Karpas-422 (cell line): ENCODE measurements around the gene LBHD2. TPM values are rescaled to one million over a fixed set of nuclear protein-coding genes. Genes with fewer than 3 reads are reported as not detected.
"Not testable (repeated sequence)": the region's sequence is repeated elsewhere in the genome, so short reads cannot be mapped to it uniquely, and the experiment has no call there.

Experiments used
- DNase-seq: peaks from one replicate; pipeline ENCODE4 v3.0.0-alpha.2; 2015
- H2AFZ ChIP-seq: fragments of 200-600 bp; sonication (generic); 2 replicates; pipeline ENCODE4 v1.6.1; 2014; ENCODE audit warnings: antibody characterized with exemption, low read length, mixed read lengths
- H3K27ac ChIP-seq: fragments of 200-600 bp; sonication (generic); 2 replicates; pipeline ENCODE4 v1.5.1; 2014; ENCODE audit warnings: mild to moderate bottlenecking, low read length, moderate library complexity
- H3K27me3 ChIP-seq: fragments of 200-600 bp; sonication (generic); 2 replicates; pipeline ENCODE4 v1.6.1; 2014; ENCODE audit warnings: low read length, mixed read lengths
- H3K36me3 ChIP-seq: fragments of 200-600 bp; sonication (generic); 2 replicates; pipeline ENCODE4 v1.6.1; 2014; ENCODE audit warnings: low read length, mixed read lengths; ENCODE audit not compliant: insufficient read depth
- H3K4me1 ChIP-seq: fragments of 200-600 bp; sonication (generic); 2 replicates; pipeline ENCODE4 v1.6.1; 2014; ENCODE audit warnings: mild to moderate bottlenecking, low read length, mixed read lengths
- H3K4me2 ChIP-seq: fragments of 200-600 bp; sonication (generic); 2 replicates; pipeline ENCODE4 v1.6.1; 2014; ENCODE audit warnings: low read length, low read depth, mild to moderate bottlenecking; ENCODE audit not compliant: poor library complexity, severe bottlenecking
- H3K4me3 ChIP-seq: fragments of 200-600 bp; sonication (generic); 2 replicates; pipeline ENCODE4 v1.5.1; 2014; ENCODE audit warnings: mild to moderate bottlenecking, antibody characterized with exemption, low read length, mixed read lengths
- H3K79me2 ChIP-seq: fragments of 200-600 bp; sonication (generic); 2 replicates; pipeline ENCODE4 v1.6.1; 2014; ENCODE audit warnings: mild to moderate bottlenecking, low read length, mixed read lengths
- H3K9ac ChIP-seq: fragments of 200-600 bp; sonication (generic); 2 replicates; pipeline ENCODE4 v1.6.0; 2014; ENCODE audit warnings: low read length
- H3K9me2 ChIP-seq: fragments of 200-600 bp; sonication (generic), shearing (Covaris generic); replicated peaks from 2 replicates; pipeline ENCODE4 v1.6.0; 2014; ENCODE audit warnings: mild to moderate bottlenecking, low read length, moderate library complexity; ENCODE audit not compliant: insufficient read depth
- H3K9me3 ChIP-seq: fragments of 300-700, 200-600 bp; sonication (generic); 2 replicates; pipeline ENCODE4 v1.6.1; 2014; ENCODE audit warnings: low read length, mixed read lengths
- H4K20me1 ChIP-seq: fragments of 200-600 bp; sonication (generic); 2 replicates; pipeline ENCODE4 v1.6.1; 2014; ENCODE audit warnings: mild to moderate bottlenecking, antibody characterized with exemption, low read length, low read depth; ENCODE audit not compliant: insufficient read depth
- total RNA-seq: library from RNA; depleted of rRNA; stranded (reverse); fragments of >200 nt; shearing (Covaris generic); gene quantifications from 2 replicates; pipeline ENCODE4 v1.2.3, GENCODE V29; 2014; ENCODE audit warnings: low replicate concordance

The LBHD2 gene
- total RNA-seq, 1 experiment from 2014 or later = not detected

DNA sequence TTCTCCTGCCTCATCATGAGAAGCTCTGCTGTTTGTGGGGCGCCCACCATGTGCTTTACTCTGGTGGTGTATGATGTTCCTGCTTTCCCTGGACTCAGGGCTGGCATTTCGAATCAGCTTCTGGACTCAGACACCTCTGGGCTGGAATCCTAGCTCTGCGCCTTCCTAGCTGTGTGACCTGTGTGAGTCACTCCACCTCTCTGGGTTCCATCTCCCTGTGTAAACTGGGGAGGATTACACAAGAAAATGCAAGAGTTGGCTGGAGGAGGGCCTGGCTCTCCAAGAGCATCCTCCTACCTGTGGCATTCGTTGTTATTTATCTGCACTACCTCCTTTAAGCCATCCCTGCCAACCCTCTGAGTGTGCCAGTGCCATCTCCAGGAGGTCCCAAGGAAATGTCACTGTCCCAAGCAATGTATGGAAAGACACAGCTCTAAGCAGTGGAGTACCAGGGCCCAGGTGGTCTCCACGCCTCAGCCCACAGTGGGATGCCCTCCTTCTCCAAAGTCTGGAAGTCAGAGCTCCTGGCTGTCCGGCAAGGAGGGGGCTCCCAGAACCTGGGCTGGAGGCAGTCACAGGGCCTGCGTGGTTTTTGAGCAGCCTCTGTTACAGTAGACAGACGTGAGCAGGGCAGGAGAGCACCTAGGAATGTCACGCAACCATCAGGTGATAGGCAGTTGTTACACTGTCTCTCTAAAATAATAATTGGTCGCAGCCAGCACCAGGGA is 32.0 kb downstream of the LBHD2 start:
- Histone ChIP-seq H3K9me3 (no peaks in the 10 kb centered on the region), H3K4me2 (no peak overlapping the region), H3K4me3 (no peak overlapping the region), H3K4me1 (peaks cover 20% of the 10 kb centered on the region), H3K79me2 (no peaks in the 10 kb centered on the region), H3K36me3 (no peaks in the 10 kb centered on the region), H3K9me2 (no peaks in the 10 kb centered on the region), H3K27me3 (no peaks in the 10 kb centered on the region), H4K20me1 (peaks cover 13% of the 10 kb centered on the region), H3K9ac (no peak overlapping the region), H2AFZ (no peak overlapping the region), H3K27ac (no peak overlapping the region)
- DNase-seq = no peak

DNA sequence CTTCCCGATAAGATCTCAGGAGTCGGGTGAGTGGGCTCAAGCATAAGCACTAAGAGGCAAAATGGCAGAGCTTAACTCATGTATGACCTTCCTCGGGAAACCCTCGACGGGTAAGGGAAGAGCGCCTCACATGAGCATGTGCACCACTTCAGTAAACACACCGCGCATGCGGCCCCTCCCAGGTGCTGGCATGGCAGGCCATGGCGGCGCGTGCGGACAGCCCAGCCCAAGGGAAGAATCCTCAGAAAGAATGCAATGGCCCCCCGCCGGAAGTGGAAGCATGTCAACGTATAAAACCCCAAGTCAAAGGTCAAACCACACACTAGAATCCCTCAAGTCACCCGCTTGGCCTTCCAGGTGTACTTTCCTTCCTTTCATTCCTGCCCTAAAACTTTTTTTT is 32.6 kb downstream of the LBHD2 start:
- no peak for DNase-seq

DNA sequence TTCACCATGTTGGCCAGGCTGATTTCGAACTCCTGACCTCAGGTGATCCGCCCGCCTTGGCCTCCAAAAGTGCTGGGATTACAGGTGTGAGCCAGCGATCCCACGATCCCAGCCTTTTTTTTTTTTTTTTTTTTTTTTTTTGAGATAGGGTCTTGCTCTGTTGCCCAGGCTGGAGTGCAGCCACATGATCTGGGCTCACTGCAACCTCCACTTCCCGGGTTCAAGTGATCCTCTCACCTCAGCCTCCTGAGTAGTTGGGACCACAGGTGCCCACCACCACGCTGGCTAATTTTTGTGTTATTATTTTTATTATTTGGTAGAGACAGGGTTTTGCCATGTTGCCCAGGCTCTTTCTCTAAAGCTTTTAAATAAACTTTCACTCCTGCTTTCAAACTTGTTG is 33.5 kb downstream of the LBHD2 start:
- H3K9me3 ChIP-seq, DNase-seq, H3K4me3 ChIP-seq, H3K9ac ChIP-seq, H3K27ac ChIP-seq, H3K36me3 ChIP-seq, H3K4me2 ChIP-seq, H3K79me2 ChIP-seq, H3K9me2 ChIP-seq, H3K27me3 ChIP-seq, H2AFZ ChIP-seq: not testable (repeated sequence)
- Histone ChIP-seq H4K20me1 (peaks cover 14% of the 10 kb centered on the region), H3K4me1 (peaks cover 13% of the 10 kb centered on the region)

More for the DNA sequence above, 32.6 kb downstream of the LBHD2 start:
- H3K27me3 ChIP-seq = no peaks in the 10 kb centered on the region
- no peak overlapping the region for H3K9ac ChIP-seq
- H3K79me2 ChIP-seq = no peaks in the 10 kb centered on the region
- H3K4me1 ChIP-seq = peaks cover 14% of the 10 kb centered on the region
- H3K27ac ChIP-seq = no peak overlapping the region
- H2AFZ ChIP-seq = no peak overlapping the region
- H3K4me3 ChIP-seq = no peak overlapping the region
- H4K20me1 ChIP-seq = peaks cover 12% of the 10 kb centered on the region
- no peaks in the 10 kb centered on the region for H3K36me3 ChIP-seq
- no peaks in the 10 kb centered on the region for H3K9me2 ChIP-seq
- H3K9me3 ChIP-seq = no peaks in the 10 kb centered on the region
- H3K4me2 ChIP-seq = no peak overlapping the region

DNA sequence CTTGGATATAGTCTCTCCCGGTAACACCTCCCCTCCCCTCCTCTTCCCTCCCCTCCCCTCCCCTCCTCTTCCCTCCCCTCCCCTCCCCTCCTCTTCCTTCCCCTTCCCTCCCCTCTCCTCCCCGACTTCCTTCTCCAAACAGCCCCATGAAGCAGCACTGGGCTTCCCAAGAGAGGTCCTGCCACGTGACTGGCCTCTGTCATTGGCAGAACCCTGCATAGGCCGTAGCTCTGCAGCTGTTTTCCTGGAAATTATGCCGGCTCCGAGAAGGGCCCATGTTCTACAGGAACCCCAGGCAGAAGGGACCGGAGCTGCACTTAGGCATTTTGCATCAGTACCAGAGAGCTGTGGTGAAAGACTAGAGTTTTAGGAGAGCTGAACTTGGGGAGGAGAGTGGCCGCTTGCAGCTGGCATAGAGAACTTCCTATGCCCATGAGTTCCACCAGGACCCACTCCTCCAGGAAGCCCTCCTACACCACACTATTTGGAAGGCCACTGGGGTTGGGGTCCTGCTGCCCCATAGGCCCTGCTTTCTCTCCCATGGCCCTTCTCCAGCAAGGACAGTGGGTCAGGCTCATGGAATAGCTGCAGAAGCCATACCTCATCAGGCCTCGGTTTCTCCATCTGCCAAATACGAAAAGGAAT is 34.1 kb downstream of the LBHD2 start:
- no peak overlapping the region for H3K4me2 ChIP-seq
- H3K9ac ChIP-seq = no peak overlapping the region
- no peak overlapping the region for H2AFZ ChIP-seq
- no peaks in the 10 kb centered on the region for H3K9me3 ChIP-seq
- DNase-seq = no peak
- H3K4me1 ChIP-seq = peaks cover 17% of the 10 kb centered on the region
- H3K79me2 ChIP-seq = no peaks in the 10 kb centered on the region
- H3K4me3 ChIP-seq = no peak overlapping the region
- H3K36me3 ChIP-seq = no peaks in the 10 kb centered on the region
- H4K20me1 ChIP-seq = peaks cover 17% of the 10 kb centered on the region
- no peaks in the 10 kb centered on the region for H3K9me2 ChIP-seq
- H3K27ac ChIP-seq = no peak overlapping the region
- no peaks in the 10 kb centered on the region for H3K27me3 ChIP-seq

DNA sequence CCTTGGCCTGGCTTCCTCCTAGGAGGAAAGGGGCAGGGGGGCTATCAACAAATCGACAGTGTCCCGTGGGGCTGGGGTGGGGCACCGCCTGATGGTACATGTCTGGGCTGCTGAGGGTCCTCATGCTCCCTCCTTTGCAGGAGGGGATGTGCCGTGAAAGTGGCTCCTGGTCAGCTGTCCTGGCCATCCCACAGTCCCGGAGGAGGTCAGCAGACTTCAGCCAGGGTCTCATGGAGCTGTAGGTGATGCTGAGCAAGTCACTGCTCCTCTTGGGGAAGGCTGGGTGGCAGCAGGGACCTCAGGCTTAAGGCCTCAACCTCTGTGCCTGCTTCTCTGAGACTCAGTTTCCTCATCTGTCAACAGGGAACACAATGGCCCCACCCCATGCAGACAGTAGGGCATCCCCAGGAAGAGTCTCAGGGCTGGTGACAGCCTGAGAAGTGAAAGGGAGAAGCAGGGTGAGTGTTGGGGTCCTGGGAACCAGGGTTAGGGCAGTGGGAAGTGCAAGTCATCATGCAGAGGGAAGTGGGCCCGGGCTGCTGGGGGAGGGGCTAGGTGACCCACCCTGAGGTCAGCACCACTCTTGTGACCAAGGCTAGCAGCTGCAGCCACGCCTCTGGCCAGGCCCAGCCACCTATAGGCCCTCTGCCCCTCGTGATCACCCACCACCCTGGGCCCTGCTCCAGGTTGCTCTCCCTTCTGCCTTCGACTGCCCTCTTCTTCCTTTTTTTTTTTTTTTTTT is 34.8 kb downstream of the LBHD2 start:
- H3K4me1 ChIP-seq = peaks cover 21% of the 10 kb centered on the region
- no peak overlapping the region for H3K27ac ChIP-seq
- H3K4me2 ChIP-seq = no peak overlapping the region
- H3K9ac ChIP-seq = no peak overlapping the region
- no peak overlapping the region for H2AFZ ChIP-seq
- H4K20me1 ChIP-seq = peaks cover 17% of the 10 kb centered on the region
- DNase-seq = no peak
- no peaks in the 10 kb centered on the region for H3K79me2 ChIP-seq
- no peaks in the 10 kb centered on the region for H3K9me3 ChIP-seq
- H3K27me3 ChIP-seq = no peaks in the 10 kb centered on the region
- H3K4me3 ChIP-seq = no peak overlapping the region
- H3K9me2 ChIP-seq = no peaks in the 10 kb centered on the region
- no peaks in the 10 kb centered on the region for H3K36me3 ChIP-seq

DNA sequence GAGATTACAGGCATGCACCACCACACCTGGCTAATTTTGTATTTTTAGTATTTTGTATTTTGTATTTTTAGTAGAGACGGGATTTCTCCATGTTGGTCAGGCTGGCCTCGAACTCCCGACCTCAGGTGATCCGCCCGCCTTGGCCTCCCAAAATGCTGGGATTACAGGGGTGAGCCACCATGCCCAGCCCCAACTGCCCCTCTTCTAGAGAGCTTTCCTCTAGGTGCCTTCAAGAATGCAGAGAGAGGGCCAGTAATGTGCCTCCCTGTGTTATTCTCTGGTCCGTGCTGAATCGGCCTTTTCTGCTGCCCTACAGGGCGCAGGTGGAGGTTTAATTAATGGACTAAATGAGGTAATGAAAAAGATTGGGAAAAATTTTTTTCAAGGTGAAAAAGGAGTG is 35.5 kb downstream of the LBHD2 start:
- not testable (repeated sequence) for H3K9ac ChIP-seq, H3K27me3 ChIP-seq, H3K4me3 ChIP-seq

DNA sequence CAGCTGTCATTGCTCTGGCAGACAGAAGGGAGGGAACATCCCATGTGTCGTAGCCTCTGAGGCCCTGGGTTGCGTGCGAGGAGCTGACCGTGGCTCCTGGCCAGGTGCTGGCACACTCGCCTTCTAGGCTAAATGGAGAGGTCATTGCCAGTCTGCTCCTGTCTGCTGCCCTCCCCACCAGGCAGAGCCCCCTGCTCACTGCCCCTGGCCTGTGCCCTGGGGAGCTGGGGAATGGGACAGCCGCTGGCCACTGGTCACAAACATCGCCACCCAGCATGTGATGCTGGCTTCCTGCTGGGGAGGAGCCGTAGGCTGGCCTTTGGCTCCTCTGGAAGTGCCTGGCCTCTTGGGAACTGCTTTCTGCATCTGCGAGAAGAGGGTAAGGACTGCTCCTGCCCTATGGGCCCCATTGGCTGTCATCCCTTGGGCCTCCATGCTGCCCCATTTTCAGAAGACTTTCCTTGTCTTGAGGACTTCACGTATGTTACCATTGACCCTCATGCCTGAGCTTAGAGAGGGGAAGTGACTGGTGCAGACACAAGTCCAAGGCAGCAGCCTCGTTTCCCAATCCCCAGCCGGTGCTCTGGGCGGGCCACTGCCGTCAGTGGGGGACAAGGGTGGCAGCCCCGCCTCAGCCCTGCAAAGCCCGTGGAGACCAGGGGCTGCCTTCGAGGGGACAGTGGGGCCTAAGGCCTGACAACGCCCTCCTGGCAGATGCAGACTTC is 37.3 kb downstream of the LBHD2 start:
- no peak overlapping the region for H3K9ac ChIP-seq
- no peaks in the 10 kb centered on the region for H3K27me3 ChIP-seq
- no peak overlapping the region for H3K4me3 ChIP-seq
- no peak overlapping the region for H2AFZ ChIP-seq
- no peak for DNase-seq
- H3K9me3 ChIP-seq = no peaks in the 10 kb centered on the region
- no peak overlapping the region for H3K27ac ChIP-seq
- no peaks in the 10 kb centered on the region for H3K79me2 ChIP-seq
- H4K20me1 ChIP-seq = peaks cover 23% of the 10 kb centered on the region
- H3K4me2 ChIP-seq = no peak overlapping the region
- H3K4me1 ChIP-seq = peaks cover 17% of the 10 kb centered on the region
- no peaks in the 10 kb centered on the region for H3K9me2 ChIP-seq
- H3K36me3 ChIP-seq = no peaks in the 10 kb centered on the region

More for the DNA sequence above, 35.5 kb downstream of the LBHD2 start:
- not testable (repeated sequence) for H3K9me2 ChIP-seq, H3K9me3 ChIP-seq, H3K79me2 ChIP-seq, H3K36me3 ChIP-seq, H2AFZ ChIP-seq, DNase-seq, H3K4me2 ChIP-seq, H3K27ac ChIP-seq
- peaks cover 17% of the 10 kb centered on the region for H4K20me1 ChIP-seq
- peaks cover 21% of the 10 kb centered on the region for H3K4me1 ChIP-seq
